Measurements from ENCODE around the gene KERA. TPM values are rescaled to one million over a fixed set of nuclear protein-coding genes. Genes with fewer than 3 reads are reported as not detected.

KERA gene
- total and polyA plus RNA-seq, 10 donors, result not detected

GRCh38 chr12:91037276-91037675 is 20.5 kb downstream of the KERA start:
- no peak for DNase-seq
- Histone ChIP-seq H3K4me1 (no peaks in the 10 kb centered on the region), H3K4me3 (no peak overlapping the region), H3K36me3 (no peaks in the 10 kb centered on the region), H3K27ac (no peak overlapping the region), H3K9me3 (no peaks in the 10 kb centered on the region), H3K27me3 (replicated peaks in 1 of 7) (no peaks in the 10 kb centered on the region)
- intact Hi-C loops (cut with DNase I; ENCODE audit: low total_unique reads), result no loop called here
- TF ChIP-seq POLR2AphosphoS5 (IDR thresholded peaks at IDR 0.05) (no peak), CTCF (IDR thresholded peaks at IDR 0.05 in 8 of 11, conservative IDR thresholded peaks at IDR 0.05 in 3 of 11) (no peak), POLR2A (IDR thresholded peaks at IDR 0.05) (no peak)

- Histone ChIP-seq H3K36me3 (no peaks in the 10 kb centered on the region), H3K27me3 (replicated peaks in 1 of 7) (no peaks in the 10 kb centered on the region), H3K4me1 (no peaks in the 10 kb centered on the region), H3K4me3 (no peak overlapping the region), H3K27ac (no peak overlapping the region), H3K9me3 (no peaks in the 10 kb centered on the region)
- DNase-seq, result no peak
- intact Hi-C loops (cut with DNase I; ENCODE audit: low total_unique reads), result no loop called here
- TF ChIP-seq POLR2A (IDR thresholded peaks at IDR 0.05), result no peak
- no peak for TF ChIP-seq POLR2AphosphoS5 (IDR thresholded peaks at IDR 0.05)
- no peak for TF ChIP-seq CTCF (IDR thresholded peaks at IDR 0.05 in 8 of 11, conservative IDR thresholded peaks at IDR 0.05 in 3 of 11)
- 27 to 54% (median 45%) methylated on average over 2 of the region's 2 CpGs for WGBS, 5 donors
These were observed 24.6 kb downstream of the KERA start for GRCh38 chr12:91033251-91033650.

DNA sequence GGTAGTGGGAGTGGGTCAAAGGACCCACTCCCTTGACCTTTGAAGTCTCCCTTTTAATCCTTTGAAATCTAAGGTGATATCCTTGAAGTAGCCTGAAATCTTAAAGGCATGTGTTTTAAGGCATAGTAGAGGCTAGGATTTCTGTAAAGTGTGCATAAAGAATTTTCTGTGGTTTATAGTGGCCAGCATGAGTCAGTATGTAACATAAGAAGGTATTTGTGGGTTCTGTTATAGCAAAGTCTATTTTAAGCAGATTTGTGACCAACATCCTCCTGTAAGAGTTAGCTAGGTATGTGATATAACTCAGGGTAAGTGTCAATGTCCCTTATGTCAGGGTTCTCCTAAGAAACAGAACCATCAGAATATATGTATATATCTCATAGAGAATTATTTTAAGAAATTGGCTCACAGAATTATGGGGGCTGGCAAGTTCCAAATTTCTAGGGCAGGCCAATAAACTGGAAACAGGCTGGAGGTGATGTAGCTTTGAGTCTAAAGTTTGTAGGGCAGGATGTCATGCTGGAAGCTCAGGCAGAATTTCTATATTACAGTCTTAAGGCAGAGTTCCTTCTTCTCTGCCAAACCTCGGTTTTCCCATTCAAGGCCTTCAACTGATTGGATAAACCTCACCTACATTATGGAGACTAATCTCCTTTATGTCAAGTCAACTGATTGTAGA is 34.4 kb downstream of the KERA start:
- WGBS, 5 donors, result 64 to 75% (median 69%) methylated on average over 1 of the region's 1 CpG
- H3K27ac ChIP-seq, result no peak overlapping the region
- no peak overlapping the region for H3K4me3 ChIP-seq
- no peaks in the 10 kb centered on the region for H3K36me3 ChIP-seq
- intact Hi-C loops (cut with DNase I; ENCODE audit: low total_unique reads), result no loop called here
- H3K4me1 ChIP-seq, result no peaks in the 10 kb centered on the region
- H3K27me3 ChIP-seq (replicated peaks in 1 of 7), result no peaks in the 10 kb centered on the region
- H3K9me3 ChIP-seq, result no peaks in the 10 kb centered on the region
- DNase-seq, result no peak
- TF ChIP-seq CTCF (IDR thresholded peaks at IDR 0.05 in 8 of 11, conservative IDR thresholded peaks at IDR 0.05 in 3 of 11) (no peak), POLR2A (IDR thresholded peaks at IDR 0.05) (no peak), POLR2AphosphoS5 (IDR thresholded peaks at IDR 0.05) (no peak)

DNA sequence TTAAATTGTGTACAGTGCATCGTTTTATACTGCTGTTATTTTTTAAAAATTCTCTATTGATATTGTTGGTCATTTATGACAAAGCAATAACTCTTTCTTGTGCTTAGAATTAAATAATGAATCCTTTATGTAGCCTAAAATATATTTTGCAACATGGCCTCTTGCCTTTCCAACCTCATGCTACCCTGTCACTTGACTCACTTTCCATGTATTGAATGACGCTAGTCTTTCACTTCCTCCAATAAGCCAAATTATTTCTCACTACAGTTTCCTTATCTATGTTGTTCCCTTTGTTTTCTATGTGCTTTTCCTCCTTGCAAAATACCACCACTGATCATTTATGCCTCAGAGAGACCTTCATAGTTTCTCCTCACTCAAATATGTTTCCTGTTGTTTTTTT is 36.7 kb downstream of the KERA start:
- intact Hi-C loops (cut with DNase I; ENCODE audit: low total_unique reads), result no loop called here
- Histone ChIP-seq H3K27me3 (replicated peaks in 1 of 7) (no peaks in the 10 kb centered on the region), H3K4me3 (no peak overlapping the region), H3K27ac (no peak overlapping the region), H3K36me3 (no peaks in the 10 kb centered on the region), H3K4me1 (no peaks in the 10 kb centered on the region), H3K9me3 (no peaks in the 10 kb centered on the region)
- TF ChIP-seq POLR2AphosphoS5 (IDR thresholded peaks at IDR 0.05), result no peak
- no peak for TF ChIP-seq CTCF (IDR thresholded peaks at IDR 0.05 in 8 of 11, conservative IDR thresholded peaks at IDR 0.05 in 3 of 11)
- TF ChIP-seq POLR2A (IDR thresholded peaks at IDR 0.05), result no peak
- DNase-seq, result no peak
- 69 to 78% (median 76%) methylated on average over 2 of the region's 2 CpGs for WGBS, 5 donors
